ACHN (cell line): ENCODE data around the gene ENAH.
A peak's percentile ranks its signal among the peaks of the same experiment; 100 is the strongest.
"Not testable (repeated sequence)": the region's sequence is repeated elsewhere in the genome, so short reads cannot be mapped to it uniquely, and the experiment has no call there.

Experiments
- DNase-seq: peaks from one replicate; pipeline ENCODE4 v3.0.0-alpha.2; 2015
- in situ Hi-C: cut with HindIII; loops from 2 replicates; pipeline ENCODE4 v1.10.0; 2017; ENCODE audit warnings: low sequenced_read_pairs, low pct_ligation_motif_present, low pct_unique_long_range_greater_than_20kb

Gene ENAH

GRCh38 chr1:225617479-225617878, 35.4 kb downstream of the ENAH start:
- DNase-seq: no peak
- in situ Hi-C loops: no loop called here

DNA sequence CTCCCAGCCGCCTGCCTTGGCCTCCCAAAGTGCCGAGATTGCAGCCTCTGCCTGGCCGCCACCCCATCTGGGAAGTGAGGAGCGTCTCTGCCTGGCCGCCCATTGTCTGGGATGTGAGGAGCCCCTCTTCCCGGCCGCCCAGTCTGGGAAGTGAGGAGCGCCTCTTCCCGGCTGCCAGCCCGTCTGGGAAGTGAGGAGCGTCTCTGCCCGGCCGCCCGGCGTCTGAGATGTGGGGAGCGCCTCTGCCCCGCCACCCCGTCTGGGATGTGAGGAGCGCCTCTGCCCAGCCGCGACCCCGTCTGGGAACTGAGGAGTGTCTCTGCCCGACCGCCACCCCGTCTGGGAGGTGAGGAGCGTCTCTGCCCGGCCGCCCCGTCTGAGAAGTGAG, 37.5 kb downstream of the ENAH start:
- DNase-seq, in situ Hi-C loops: not testable (repeated sequence)

DNA sequence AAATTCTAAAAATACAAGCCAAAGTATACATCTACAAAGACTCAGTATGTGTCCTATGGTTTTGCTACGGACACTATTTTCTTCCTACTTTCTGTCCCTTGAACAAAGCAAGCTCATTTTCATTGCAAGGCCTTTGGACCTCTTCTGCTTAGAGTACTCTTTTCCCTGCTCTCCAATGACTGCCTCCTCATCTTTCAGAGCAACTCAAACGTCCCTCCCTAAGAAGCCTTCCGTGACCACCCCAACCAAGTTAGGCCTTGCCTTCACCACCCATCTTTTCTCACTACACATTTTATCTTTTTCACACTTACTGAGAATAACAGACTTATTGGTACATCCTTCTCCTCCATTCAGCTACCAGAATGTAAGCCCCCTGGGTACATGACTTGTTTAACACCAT, 39.9 kb downstream of the ENAH start:
- in situ Hi-C loops: no loop called here
- no peak for DNase-seq

- in situ Hi-C loops: no loop called here
- no peak for DNase-seq
These were observed 40.6 kb downstream of the ENAH start for GRCh38 chr1:225612287-225612686.

- in situ Hi-C loops: no loop called here
- no peak for DNase-seq
These were observed 41.2 kb downstream of the ENAH start for GRCh38 chr1:225611537-225612223.

DNA sequence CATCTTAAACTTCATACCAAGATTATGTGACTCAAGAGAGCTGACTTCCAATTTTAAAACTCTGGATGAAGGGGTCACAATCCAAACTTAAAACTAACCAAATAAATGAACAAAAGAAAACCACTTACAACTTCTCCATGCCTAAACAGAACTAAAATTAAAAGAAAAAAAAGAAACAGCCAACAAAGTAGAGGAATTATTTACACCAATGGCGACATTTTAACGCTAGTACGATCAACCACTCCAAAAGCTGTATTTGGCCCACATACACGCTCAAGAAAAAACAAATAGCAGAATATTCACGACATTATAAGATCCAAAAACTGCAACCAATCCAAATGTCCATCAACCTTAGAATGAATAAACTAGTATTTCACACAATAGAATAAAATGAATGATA, 42.4 kb downstream of the ENAH start:
- in situ Hi-C loops: no loop called here
- DNase-seq: no peak

GRCh38 chr1:225608014-225608796, 44.7 kb downstream of the ENAH start:
- in situ Hi-C loops: no loop called here
- DNase-seq: no peak

DNA sequence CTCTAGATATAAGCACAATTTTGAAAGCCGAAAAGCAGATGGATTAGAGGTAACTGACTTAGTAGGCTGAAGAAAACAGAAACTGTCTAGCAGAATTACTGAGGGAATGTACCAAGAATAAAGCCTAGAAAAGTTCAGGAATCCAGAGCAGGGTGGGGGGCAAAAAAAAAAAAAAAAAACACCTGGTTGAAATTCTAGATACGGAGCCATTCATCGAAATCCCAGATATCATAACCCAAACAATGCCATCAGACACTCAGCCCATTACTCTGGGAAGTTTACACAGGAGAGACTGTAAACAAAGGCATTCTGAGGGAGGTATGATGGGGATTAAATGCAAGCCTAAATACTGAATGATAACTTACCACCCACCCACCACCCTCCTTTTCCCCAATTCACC, 45.6 kb downstream of the ENAH start:
- in situ Hi-C loops: no loop called here
- DNase-seq: no peak

DNA sequence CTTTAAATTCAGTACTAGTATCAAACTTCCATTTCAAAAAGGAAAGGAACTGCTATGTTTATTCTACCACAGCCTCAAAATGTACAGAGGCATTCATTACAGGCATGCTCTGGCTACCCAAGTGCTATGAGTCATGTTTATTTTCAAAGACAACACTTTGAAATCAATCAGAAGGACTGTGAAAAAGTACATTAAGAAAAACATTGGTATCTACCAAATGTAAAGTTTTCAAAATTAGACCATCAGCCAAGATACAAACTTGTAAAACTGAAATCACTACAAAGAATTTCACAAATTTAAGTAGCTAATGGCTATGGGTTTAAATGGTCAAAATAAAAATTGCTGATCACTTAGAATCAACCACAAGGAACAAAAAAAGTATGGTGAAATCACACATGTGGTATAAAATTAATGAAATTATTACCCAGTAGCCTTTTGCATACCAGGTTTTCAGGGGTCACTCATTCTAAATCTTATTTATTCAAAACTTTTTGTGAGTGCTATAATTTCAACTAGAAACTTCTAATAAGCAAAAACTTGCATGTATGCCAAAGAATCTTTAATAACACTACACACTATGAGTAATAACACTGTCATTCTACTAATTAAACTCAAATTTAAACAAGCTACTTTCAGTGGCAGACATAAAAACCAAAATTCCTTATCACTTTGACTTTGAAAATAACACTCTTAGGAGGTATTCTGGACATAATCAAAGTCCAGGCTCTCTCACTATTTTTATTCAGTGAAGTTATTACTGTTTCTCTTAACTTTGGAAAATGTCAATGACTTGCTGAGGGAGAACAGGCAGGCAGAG, 49.2 kb downstream of the ENAH start:
- DNase-seq: peak; percentile 54
- in situ Hi-C loops: no loop called here

- DNase-seq: no peak
- in situ Hi-C loops: no loop called here
These were observed 50.2 kb downstream of the ENAH start for GRCh38 chr1:225602590-225603206.

DNA sequence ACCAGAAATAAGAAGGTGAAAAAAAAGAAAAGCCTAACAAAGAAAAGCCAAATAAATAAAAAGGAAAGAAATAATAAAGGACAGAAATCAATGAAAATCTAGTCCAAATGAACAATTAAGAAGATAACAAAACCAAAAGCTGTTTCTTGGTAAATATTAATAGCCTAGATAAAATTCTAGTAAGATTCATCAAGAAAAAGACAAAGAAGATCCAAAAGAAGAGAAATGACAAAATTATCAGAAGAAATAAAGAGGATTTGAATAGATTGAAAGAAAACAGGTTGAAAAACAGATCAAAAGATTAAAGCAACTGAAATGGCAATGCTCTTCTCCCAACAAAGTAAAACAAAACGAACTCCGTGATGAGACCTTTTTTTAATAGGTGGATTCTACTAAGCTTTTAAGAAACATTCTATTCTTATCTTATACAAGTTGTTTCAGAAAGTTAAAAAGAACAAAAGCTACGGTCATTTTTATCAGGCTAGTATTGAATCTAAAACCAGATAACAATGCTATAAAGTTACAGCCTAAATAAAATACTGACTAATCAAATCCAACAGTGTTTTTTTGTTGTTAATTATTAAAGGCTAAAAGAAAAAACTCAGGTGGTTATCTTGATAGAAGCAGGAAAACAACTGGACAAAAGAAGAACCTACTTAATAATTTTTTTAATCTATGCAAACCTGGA, 50.9 kb downstream of the ENAH start:
- no peak for DNase-seq
- in situ Hi-C loops: no loop called here

DNA sequence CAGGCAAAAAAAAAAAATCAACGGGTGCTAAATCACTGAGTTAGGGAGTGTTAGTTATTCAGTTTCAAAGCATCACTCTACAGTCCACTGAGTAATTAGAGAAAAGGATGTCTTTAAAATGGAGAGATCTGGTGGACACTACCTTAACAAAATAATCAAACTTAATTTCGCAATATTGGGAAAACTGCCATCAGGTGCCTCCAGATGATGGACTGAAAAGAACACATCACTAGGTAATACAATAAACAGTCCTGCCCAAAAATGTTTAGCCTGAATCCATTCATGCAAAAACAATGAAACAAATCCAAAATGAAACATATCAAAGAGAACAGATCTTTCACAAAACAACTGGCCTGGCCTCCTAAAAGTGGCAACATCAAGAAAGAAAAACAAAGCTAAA, 54.1 kb downstream of the ENAH start:
- no peak for DNase-seq
- in situ Hi-C loops: no loop called here

DNA sequence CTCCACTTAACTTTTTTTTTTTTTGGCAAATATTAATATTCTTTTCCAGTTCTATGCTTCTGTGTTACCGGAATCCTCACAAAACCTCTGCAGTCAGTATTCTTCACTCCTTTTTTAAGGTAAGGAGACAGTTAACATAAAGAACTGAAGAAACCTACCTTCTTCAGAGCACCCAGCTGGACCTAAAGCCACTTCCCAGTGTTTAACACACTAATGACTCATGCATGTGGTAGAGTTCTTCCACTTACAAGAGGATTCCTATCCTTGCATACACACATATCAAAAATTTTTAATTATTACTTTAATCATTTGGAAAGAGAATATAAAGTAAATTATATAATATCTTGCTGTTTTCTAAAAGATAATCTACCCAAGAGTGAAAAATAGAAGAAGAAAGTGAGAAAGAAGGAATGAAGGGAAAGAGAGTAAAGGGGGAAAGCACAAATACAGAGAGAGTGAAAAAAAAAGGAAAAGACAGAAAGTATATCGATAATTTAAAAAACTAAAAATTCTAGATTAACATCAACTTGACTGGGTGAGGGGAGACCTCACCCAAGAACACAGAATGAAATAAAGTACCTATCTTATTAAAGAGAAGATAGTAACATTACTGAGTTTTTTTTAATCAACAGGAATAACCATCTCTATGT, 54.9 kb downstream of the ENAH start:
- peak; percentile 56 for DNase-seq
- in situ Hi-C loops: no loop called here

- DNase-seq: no peak
These were observed 56.2 kb downstream of the ENAH start for GRCh38 chr1:225596736-225597135.

GRCh38 chr1:225595974-225596551, 56.9 kb downstream of the ENAH start:
- in situ Hi-C loops: no loop called here
- peak; percentile 35 for DNase-seq

More at GRCh38 chr1:225596736-225597135, 56.2 kb downstream of the ENAH start:
- in situ Hi-C loops: no loop called here

- in situ Hi-C loops: no loop called here
- no peak for DNase-seq
These were observed 57.5 kb downstream of the ENAH start for GRCh38 chr1:225595452-225595851.

DNA sequence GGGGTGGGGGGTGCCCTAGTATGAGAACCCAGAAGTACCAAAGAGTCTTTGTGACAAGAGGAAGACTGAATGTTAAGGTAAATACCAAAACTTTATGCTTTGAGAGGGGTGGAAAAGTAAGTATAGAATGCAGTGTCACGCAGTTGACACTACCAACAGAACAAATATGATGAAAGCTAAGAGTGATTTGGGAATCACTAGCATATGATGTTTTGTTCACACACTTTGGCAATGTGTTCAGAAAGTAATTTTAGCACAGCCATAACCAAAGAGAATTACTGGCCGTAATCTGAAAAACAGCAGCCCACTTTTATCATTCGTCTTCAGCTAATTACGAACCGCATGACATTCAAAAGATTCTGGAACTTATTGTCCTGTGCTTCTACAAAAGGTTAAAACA, 59.5 kb downstream of the ENAH start:
- DNase-seq: no peak
- in situ Hi-C loops: no loop called here
